ENCODE measurements around the gene ATP23. TPM values are rescaled to one million over a fixed set of nuclear protein-coding genes. Genes with fewer than 3 reads are reported as not detected.

ATP23 gene
- total RNA-seq, 1 donor from 2014 or later, result 11.2 TPM

- intact Hi-C loops (cut with micrococcal nuclease), result no loop called here
Measured at GRCh38 chr12:57907281-57907680, 34.1 kb upstream of the ATP23 start.

- intact Hi-C loops (cut with micrococcal nuclease), result no loop called here
Measured at GRCh38 chr12:57908511-57908910, 32.9 kb upstream of the ATP23 start.

- intact Hi-C loops (cut with micrococcal nuclease), result no loop called here
Measured at GRCh38 chr12:57909056-57909455, 32.3 kb upstream of the ATP23 start.

- intact Hi-C loops (cut with micrococcal nuclease), result no loop called here
Measured at GRCh38 chr12:57909611-57910010, 31.8 kb upstream of the ATP23 start.

- intact Hi-C loops (cut with micrococcal nuclease), result no loop called here
Measured at GRCh38 chr12:57918147-57918546, 23.2 kb upstream of the ATP23 start.

GRCh38 chr12:57927086-57927485 is 14.3 kb upstream of the ATP23 start:
- intact Hi-C loops (cut with micrococcal nuclease), result no loop called here

- intact Hi-C loops (cut with micrococcal nuclease), result no loop called here
Measured at GRCh38 chr12:57929092-57929830, 12.1 kb upstream of the ATP23 start.

GRCh38 chr12:57934819-57935218 is 6.5 kb upstream of the ATP23 start:
- intact Hi-C loops (cut with micrococcal nuclease), result no loop called here

GRCh38 chr12:57935331-57935730 is 6.0 kb upstream of the ATP23 start:
- intact Hi-C loops (cut with micrococcal nuclease), result no loop called here

GRCh38 chr12:57935839-57936512 is 5.4 kb upstream of the ATP23 start:
- intact Hi-C loops (cut with micrococcal nuclease), result loop anchor here (1.0 kb wide), 7 partner anchors 37 to 416 kb away; partner anchors contain the start of genes CDK4, DDIT3, EEF1AKMT3 and METTL1

- intact Hi-C loops (cut with micrococcal nuclease), result loop anchor here (1.0 kb wide), 7 partner anchors 37 to 416 kb away; partner anchors contain the start of genes CDK4, DDIT3, EEF1AKMT3 and METTL1
Measured at GRCh38 chr12:57936513-57936883, 4.9 kb upstream of the ATP23 start.

GRCh38 chr12:57939291-57939690 is 2.1 kb upstream of the ATP23 start:
- intact Hi-C loops (cut with micrococcal nuclease), result no loop called here

- intact Hi-C loops (cut with micrococcal nuclease), result loop anchor here (2.0 to 10.0 kb wide), 3 partner anchors 485 to 1657 kb away; partner anchors contain the start of genes NAB2 and SLC16A7
Measured at GRCh38 chr12:57940052-57940914, 1.1 kb upstream of the ATP23 start.

- intact Hi-C loops (cut with micrococcal nuclease), result loop anchor here (1.0 to 10.0 kb wide), 7 partner anchors 94 to 1656 kb away; partner anchors contain the start of genes EEF1AKMT3, MBD6, METTL1 and NAB2
Measured at GRCh38 chr12:57940915-57941164, 527 bp upstream of the ATP23 start.

GRCh38 chr12:57943438-57944080 is 2.2 kb downstream of the ATP23 start:
- intact Hi-C loops (cut with micrococcal nuclease), result loop anchor here (10.0 kb wide), 1 partner anchor 859 kb away; the partner anchor contains the start of gene NAB2

GRCh38 chr12:57944313-57945023 is 3.1 kb downstream of the ATP23 start:
- intact Hi-C loops (cut with micrococcal nuclease), result loop anchor here (10.0 kb wide), 1 partner anchor 860 kb away; the partner anchor contains the start of gene NAB2

GRCh38 chr12:57952766-57953165 is 11.4 kb downstream of the ATP23 start:
- intact Hi-C loops (cut with micrococcal nuclease), result no loop called here

- intact Hi-C loops (cut with micrococcal nuclease), result no loop called here
Measured at GRCh38 chr12:57954768-57955167, 13.4 kb downstream of the ATP23 start.

- intact Hi-C loops (cut with micrococcal nuclease), result no loop called here
Measured at GRCh38 chr12:57958061-57958657, 16.8 kb downstream of the ATP23 start.

GRCh38 chr12:57964421-57964820 is 23.1 kb downstream of the ATP23 start:
- intact Hi-C loops (cut with micrococcal nuclease), result no loop called here

Measured in T-helper 1 cell treated with Interleukin-12 subunit alpha and Interleukin-12 subunit beta and Interleukin-4 antibody, amounts not matched to agents 30 ng/mL and 1 ng/mL, for 36 hours (primary cell).